Colonic mucosa (tissue), 4 donors: ENCODE data around the gene IL1A. TPM values are rescaled to one million over a fixed set of nuclear protein-coding genes. Genes with fewer than 3 reads are reported as not detected.

Source experiments
- DNase-seq: peaks from one replicate; pipeline ENCODE4 v3.0.0-alpha.2; 2020
- H3K27ac ChIP-seq: fragments of 200-600 bp; one replicate; pipeline ENCODE4 v1.8.0; 2021
- H3K27me3 ChIP-seq: fragments of 200-600 bp; one replicate; pipeline ENCODE4 v1.8.0; 2021
- H3K36me3 ChIP-seq: fragments of 200-600 bp; one replicate; pipeline ENCODE4 v1.8.0; 2021
- H3K4me1 ChIP-seq: fragments of 200-600 bp; one replicate; pipeline ENCODE4 v1.8.0; 2021; ENCODE audit warnings: mild to moderate bottlenecking
- H3K4me3 ChIP-seq: fragments of 200-600 bp; one replicate; pipeline ENCODE4 v1.8.0; 2021
- H3K9ac ChIP-seq, 2 donors: one replicate each; pipeline ENCODE4 v1.7.0; 2013; ENCODE audit warnings: control low read depth in 2 of 2, low read depth in 2 of 2, low read length in 2 of 2
- H3K9me3 ChIP-seq: fragments of 200-600 bp; one replicate; pipeline ENCODE4 v1.8.0; 2021
- CTCF ChIP-seq: fragments of 200-600 bp; IDR thresholded peaks from one replicate; pipeline ENCODE4 v1.8.0; 2022; ENCODE audit warnings: antibody characterized with exemption, mild to moderate bottlenecking
- intact Hi-C: fragments of 100-400 bp; cut with DNase I; formaldehyde crosslinking; loops from one replicate; pipeline ENCODE4 v1.14.1; 2022
- total RNA-seq, 2 donors: library from RNA; stranded (reverse); fragmentation: NEBNext Ultra II Directional in 1 of 2; extraction: Animal tissue kit (Norgen Biotek cat#: 25700) in 1 of 2; gene quantifications; one replicate each; pipeline ENCODE4 v1.2.1, GENCODE V29; 2021
- donor health status: healthy.
- donor health status: DM: no; HTN: no; CAD: no.
- donor health status: DM: no; HTN: no; CAD: no.

The IL1A gene
- total RNA-seq, 2 donors from 2014 or later, result 0.45 TPM; not detected in 1

GRCh38 chr2:112793449-112793978 is 9.2 kb upstream of the IL1A start:
- Histone ChIP-seq H3K27me3 (no peaks in the 10 kb centered on the region), H3K9me3 (no peaks in the 10 kb centered on the region), H3K9ac (no peak overlapping the region), H3K4me1 (no peaks in the 10 kb centered on the region), H3K27ac (no peak overlapping the region), H3K36me3 (no peaks in the 10 kb centered on the region), H3K4me3 (no peak overlapping the region)
- no peak for TF ChIP-seq CTCF
- intact Hi-C loops, result no loop called here
- DNase-seq, result no peak

GRCh38 chr2:112792419-112792818 is 8.1 kb upstream of the IL1A start:
- no peaks in the 10 kb centered on the region for H3K4me1 ChIP-seq
- no peaks in the 10 kb centered on the region for H3K36me3 ChIP-seq
- H3K4me3 ChIP-seq, result no peak overlapping the region
- no peak for DNase-seq
- H3K9me3 ChIP-seq, result no peaks in the 10 kb centered on the region
- H3K27me3 ChIP-seq, result no peaks in the 10 kb centered on the region
- intact Hi-C loops, result no loop called here
- no peak for TF ChIP-seq CTCF
- no peak overlapping the region for H3K9ac ChIP-seq
- H3K27ac ChIP-seq, result no peak overlapping the region

- H3K36me3 ChIP-seq, result no peaks in the 10 kb centered on the region
- no peak for DNase-seq
- H3K9ac ChIP-seq, result no peak overlapping the region
- no peaks in the 10 kb centered on the region for H3K4me1 ChIP-seq
- H3K27me3 ChIP-seq, result no peaks in the 10 kb centered on the region
- H3K9me3 ChIP-seq, result no peaks in the 10 kb centered on the region
- no peak overlapping the region for H3K27ac ChIP-seq
- no peak for TF ChIP-seq CTCF
- no peak overlapping the region for H3K4me3 ChIP-seq
- intact Hi-C loops, result no loop called here
Observed at GRCh38 chr2:112791693-112792230, 7.5 kb upstream of the IL1A start.

GRCh38 chr2:112791019-112791418 is 6.7 kb upstream of the IL1A start:
- intact Hi-C loops, result no loop called here
- no peak for TF ChIP-seq CTCF
- no peaks in the 10 kb centered on the region for H3K27me3 ChIP-seq
- H3K27ac ChIP-seq, result no peak overlapping the region
- H3K4me1 ChIP-seq, result no peaks in the 10 kb centered on the region
- H3K9me3 ChIP-seq, result no peaks in the 10 kb centered on the region
- H3K36me3 ChIP-seq, result no peaks in the 10 kb centered on the region
- H3K4me3 ChIP-seq, result no peak overlapping the region
- DNase-seq, result no peak
- no peak overlapping the region for H3K9ac ChIP-seq

- Histone ChIP-seq H3K36me3 (no peaks in the 10 kb centered on the region), H3K27me3 (no peaks in the 10 kb centered on the region), H3K4me3 (no peak overlapping the region), H3K27ac (no peak overlapping the region), H3K4me1 (no peaks in the 10 kb centered on the region), H3K9me3 (no peaks in the 10 kb centered on the region), H3K9ac (no peak overlapping the region)
- DNase-seq, result no peak
- TF ChIP-seq CTCF, result no peak
- intact Hi-C loops, result no loop called here
Observed at GRCh38 chr2:112790305-112790704, 6.0 kb upstream of the IL1A start.
